HepG2 (cell line): ENCODE measurements around the gene PRR5L. TPM values are rescaled to one million over a fixed set of nuclear protein-coding genes. Genes with fewer than 3 reads are reported as not detected.

Experiments used
- DNMT3B ChIP-seq: conservative IDR thresholded peaks from 2 replicates; pipeline ENCODE4 v1.6.1; 2016; ENCODE audit warnings: missing biosample characterization, control low read depth
- GFI1 ChIP-seq: sonication (generic); formaldehyde crosslinking; IDR thresholded peaks from 2 replicates; pipeline ENCODE4 v1.5.0; 2020; ENCODE audit warnings: missing genetic modification reagents, mild to moderate bottlenecking, borderline replicate concordance
- IRF9 ChIP-seq: sonication (generic); formaldehyde crosslinking; IDR thresholded peaks from 2 replicates; pipeline ENCODE4 v1.8.0; 2022; ENCODE audit warnings: missing genetic modification reagents, mild to moderate bottlenecking, borderline replicate concordance
- KMT2A ChIP-seq: sonication (generic); formaldehyde crosslinking; IDR thresholded peaks from 2 replicates; pipeline ENCODE4 v1.4.0; 2020; ENCODE audit warnings: missing genetic modification reagents
- MAX ChIP-seq: IDR thresholded peaks from 2 replicates; pipeline ENCODE4 v1.6.1; 2012; ENCODE audit warnings: inconsistent platforms
- MBD4 ChIP-seq: IDR thresholded peaks from 2 replicates; pipeline ENCODE4 v1.6.1; 2012; ENCODE audit warnings: low read length, inconsistent platforms, borderline replicate concordance
- NFE2 ChIP-seq: sonication (generic); formaldehyde crosslinking; IDR thresholded peaks from 2 replicates; pipeline ENCODE4 v1.4.0; 2020; ENCODE audit warnings: missing genetic modification reagents
- NONO ChIP-seq, 2 experiments: fragments of 450-650 bp in 1 of 2; sonication (generic) in 1 of 2; formaldehyde crosslinking in 1 of 2; IDR thresholded peaks in 1 of 2; conservative IDR thresholded peaks in 1 of 2; 2 replicates each; pipeline versions ENCODE4 v1.6.1 to v1.8.0; 2017 to 2022; ENCODE audit warnings: mild to moderate bottlenecking in 1 of 2, missing genetic modification reagents in 1 of 2, moderate library complexity in 1 of 2
- POGK ChIP-seq: sonication (generic); formaldehyde crosslinking; conservative IDR thresholded peaks from 2 replicates; pipeline ENCODE4 v1.8.0; 2022; ENCODE audit warnings: mild to moderate bottlenecking, moderate library complexity, missing genetic modification reagents
- RBFOX2 ChIP-seq: fragments of 200-400 bp; formaldehyde crosslinking; IDR thresholded peaks from 2 replicates; pipeline ENCODE4 v1.6.1; 2017; ENCODE audit warnings: low read depth, mild to moderate bottlenecking, low read length
- SNAPC2 ChIP-seq: sonication (generic); formaldehyde crosslinking; IDR thresholded peaks from 2 replicates; pipeline ENCODE4 v1.8.1; 2022; ENCODE audit warnings: mild to moderate bottlenecking, missing genetic modification reagents
- SRF ChIP-seq: IDR thresholded peaks from 2 replicates; pipeline ENCODE4 v1.6.1; 2011; ENCODE audit warnings: mild to moderate bottlenecking, low read depth, low read length, moderate library complexity
- TAF15 ChIP-seq: fragments of 200-400 bp; formaldehyde crosslinking; IDR thresholded peaks from one replicate; pipeline ENCODE4 v1.6.1; 2018; ENCODE audit warnings: mild to moderate bottlenecking, low read depth, low read length; ENCODE audit not compliant: poor library complexity, severe bottlenecking
- ZBTB39 ChIP-seq: sonication (generic); formaldehyde crosslinking; IDR thresholded peaks from 2 replicates; pipeline ENCODE4 v1.5.0; 2020; ENCODE audit warnings: missing genetic modification reagents
- ZBTB8A ChIP-seq: sonication (generic); formaldehyde crosslinking; IDR thresholded peaks from 2 replicates; pipeline ENCODE4 v1.4.0; 2020; ENCODE audit warnings: mild to moderate bottlenecking, low read depth, missing genetic modification reagents, borderline replicate concordance
- ZNF451 ChIP-seq: sonication (generic); formaldehyde crosslinking; IDR thresholded peaks from 2 replicates; pipeline ENCODE4 v1.5.0; 2020; ENCODE audit warnings: mild to moderate bottlenecking, missing genetic modification reagents
- ZNF543 ChIP-seq: sonication (generic); formaldehyde crosslinking; IDR thresholded peaks from 2 replicates; pipeline ENCODE4 v1.4.0; 2020; ENCODE audit warnings: mild to moderate bottlenecking, missing genetic modification reagents
- ZNF816 ChIP-seq: sonication (generic); formaldehyde crosslinking; IDR thresholded peaks from 2 replicates; pipeline ENCODE4 v1.8.0; 2022; ENCODE audit warnings: missing genetic modification reagents, mild to moderate bottlenecking, borderline replicate concordance
- ZSCAN21 ChIP-seq: sonication (generic); formaldehyde crosslinking; IDR thresholded peaks from 2 replicates; pipeline ENCODE4 v1.8.0; 2022; ENCODE audit warnings: mild to moderate bottlenecking, missing genetic modification reagents, moderate library complexity, borderline replicate concordance
- ZXDC ChIP-seq: sonication (generic); formaldehyde crosslinking; IDR thresholded peaks from 2 replicates; pipeline ENCODE4 v1.5.0; 2020; ENCODE audit warnings: mild to moderate bottlenecking, missing genetic modification reagents
- polyA plus RNA-seq, 8 experiments: library from polyadenylated mRNA; depleted of rRNA in 3 of 8; stranded (reverse) in 7 of 8; unstranded in 1 of 8; fragments of >200 nt; fragmentation: Illumina TruSeq in 4 of 8; extraction: Trizol in 4 of 8; gene quantifications; 2 replicates each; pipeline versions ENCODE4 v1.2.1 to v1.2.3, GENCODE V29; 2011 to 2016; ENCODE audit warnings: low read depth in 4 of 8, missing spikeins in 1 of 8, mixed read lengths in 1 of 8; ENCODE audit not compliant: insufficient read depth in 1 of 8
- total RNA-seq, 5 experiments: library from RNA; depleted of rRNA; stranded (reverse); fragments of >200 nt; fragmentation: Illumina TruSeq; extraction: Trizol; gene quantifications; 2 replicates each; pipeline ENCODE4 v1.2.3, GENCODE V29; 2016; ENCODE audit warnings: low read depth in 1 of 5

Gene PRR5L
- total and polyA plus RNA-seq, 2 of the 13 experiments (the other 11 are each of a cell fraction or from before 2014, with no cell fraction given): 0.16 TPM; not detected in 1

GRCh38 chr11:36509694-36510593 is 213.9 kb downstream of the PRR5L start, which contains the start of gene TRAF6 (continued):
- TF ChIP-seq ZBTB39 (CRISPR knock-in tag) (peak; percentile 25; the same call in 1 of the 2 replicates), ZSCAN21 (CRISPR knock-in tag) (peak; percentile 92; the same call in 1 of the 2 replicates), IRF9 (peak; percentile 87; the same call in 1 of the 2 replicates), ZBTB8A (CRISPR knock-in tag) (no peak), MBD4 (no peak), NFE2 (CRISPR knock-in tag) (no peak), DNMT3B (no peak; the same call in 1 of the 2 replicates), ZNF451 (CRISPR knock-in tag) (peak; percentile 63; the same call in 1 of the 2 replicates), GFI1 (CRISPR knock-in tag) (peak; percentile 43; the same call in 1 of the 2 replicates), POGK (CRISPR knock-in tag) (peak; percentile 80), NONO (IDR thresholded peaks at IDR 0.05) (no peak), NONO (CRISPR knock-in tag; conservative IDR thresholded peaks at IDR 0.05) (peak; percentile 96), TAF15 (peak; percentile 80), SRF (no peak), RBFOX2 (peak; percentile 99), ZXDC (CRISPR knock-in tag) (peak; percentile 89; the same call in 1 of the 2 replicates), MAX (peak; percentile 64; the same call in 1 of the 2 replicates), SNAPC2 (CRISPR knock-in tag) (no peak), KMT2A (CRISPR knock-in tag) (peak; percentile 95), ZNF543 (peak; percentile 84), ZNF816 (peak; percentile 81)
